Measurements from ENCODE around the gene BCKDK. TPM values are rescaled to one million over a fixed set of nuclear protein-coding genes. Genes with fewer than 3 reads are reported as not detected.
A peak's percentile ranks its signal among the peaks of the same experiment; 100 is the strongest.

The BCKDK gene
- total and polyA plus RNA-seq, 2 of the 13 experiments (the other 11 are each of a cell fraction or from before 2014, with no cell fraction given): 24.9 to 42.6 TPM

GRCh38 chr16:31108035-31108793 lies at the start of gene BCKDK (continued):
- TF ChIP-seq ZXDC (CRISPR knock-in tag; IDR thresholded peaks at IDR 0.05) (0 out of 2 replicates have a peak, but pooled peaks have one; percentile 21), ARID3A (IDR thresholded peaks at IDR 0.05; ENCODE audit: low read depth, low read length) (no peak), HOXA9 (CRISPR knock-in tag; IDR thresholded peaks at IDR 0.05; ENCODE audit: borderline replicate concordance) (no peak), ZSCAN21 (CRISPR knock-in tag; IDR thresholded peaks at IDR 0.05; ENCODE audit: borderline replicate concordance) (peak; percentile 84), ZNF510 (CRISPR knock-in tag; IDR thresholded peaks at IDR 0.05; ENCODE audit: low read depth) (no peak), ARNT (IDR thresholded peaks at IDR 0.05) (no peak), KAT8 (CRISPR knock-in tag; IDR thresholded peaks at IDR 0.05) (peak; percentile 68), ZNF569 (CRISPR knock-in tag; IDR thresholded peaks at IDR 0.05; ENCODE audit: borderline replicate concordance) (no peak), TGIF2 (CRISPR knock-in tag; IDR thresholded peaks at IDR 0.05) (peak; percentile 31; the same call in 1 of the 2 replicates), KLF9 (CRISPR knock-in tag; IDR thresholded peaks at IDR 0.05; ENCODE audit: low read depth) (peak; percentile 80), ZNF180 (CRISPR knock-in tag; IDR thresholded peaks at IDR 0.05; ENCODE audit: borderline replicate concordance, low read depth) (no peak), ZNF296 (CRISPR knock-in tag; conservative IDR thresholded peaks at IDR 0.05) (no peak), ZNF136 (CRISPR knock-in tag; IDR thresholded peaks at IDR 0.05; ENCODE audit: low read depth) (no peak), MAFF (IDR thresholded peaks at IDR 0.05; ENCODE audit: low read depth, low read length) (no peak), PTBP1 (IDR thresholded peaks at IDR 0.05; ENCODE audit: low read depth, low read length, poor library complexity, severe bottlenecking) (no peak), SRSF1 (optimal IDR thresholded peaks at IDR 0.05; ENCODE audit: low read depth, low read length) (peak; percentile 46), GLMP (CRISPR knock-in tag; IDR thresholded peaks at IDR 0.05; ENCODE audit: borderline replicate concordance) (no peak), MBNL3 (CRISPR knock-in tag; conservative IDR thresholded peaks at IDR 0.05) (no peak), ZNF788 (CRISPR knock-in tag; IDR thresholded peaks at IDR 0.05; ENCODE audit: borderline replicate concordance) (peak; percentile 73; the same call in 1 of the 2 replicates), THAP8 (CRISPR knock-in tag; IDR thresholded peaks at IDR 0.05; ENCODE audit: borderline replicate concordance) (no peak; the same call in 1 of the 2 replicates), SOX6 (IDR thresholded peaks at IDR 0.05) (no peak), SOX6 (CRISPR knock-in tag; IDR thresholded peaks at IDR 0.05) (no peak; the same call in 1 of the 2 replicates), FOSL1 (CRISPR knock-in tag; IDR thresholded peaks at IDR 0.05; ENCODE audit: borderline replicate concordance) (no peak), KMT2A (CRISPR knock-in tag; IDR thresholded peaks at IDR 0.05) (peak; percentile 59)
